Posterior cingulate gyrus (tissue), 11 donors: ENCODE data around the gene PLA2G7.
A peak's percentile ranks its signal among the peaks of the same experiment; 100 is the strongest.
"Not testable (repeated sequence)": the region's sequence is repeated elsewhere in the genome, so short reads cannot be mapped to it uniquely, and the experiment has no call there.

Experiments
- DNase-seq, 10 donors: peaks; one replicate each; pipeline versions ENCODE4 v3.0.0 to v3.0.0-alpha.2; 2020 to 2021; ENCODE audit warnings: mixed read lengths in 3 of 10
- intact Hi-C: fragments of 100-400 bp; cut with DNase I; formaldehyde crosslinking; loops from one replicate; pipeline ENCODE4 v1.15.1; 2023

Gene PLA2G7

GRCh38 chr6:46749731-46750130 is 14.6 kb upstream of the PLA2G7 start:
- no peak for DNase-seq
- intact Hi-C loops = no loop called here

DNA sequence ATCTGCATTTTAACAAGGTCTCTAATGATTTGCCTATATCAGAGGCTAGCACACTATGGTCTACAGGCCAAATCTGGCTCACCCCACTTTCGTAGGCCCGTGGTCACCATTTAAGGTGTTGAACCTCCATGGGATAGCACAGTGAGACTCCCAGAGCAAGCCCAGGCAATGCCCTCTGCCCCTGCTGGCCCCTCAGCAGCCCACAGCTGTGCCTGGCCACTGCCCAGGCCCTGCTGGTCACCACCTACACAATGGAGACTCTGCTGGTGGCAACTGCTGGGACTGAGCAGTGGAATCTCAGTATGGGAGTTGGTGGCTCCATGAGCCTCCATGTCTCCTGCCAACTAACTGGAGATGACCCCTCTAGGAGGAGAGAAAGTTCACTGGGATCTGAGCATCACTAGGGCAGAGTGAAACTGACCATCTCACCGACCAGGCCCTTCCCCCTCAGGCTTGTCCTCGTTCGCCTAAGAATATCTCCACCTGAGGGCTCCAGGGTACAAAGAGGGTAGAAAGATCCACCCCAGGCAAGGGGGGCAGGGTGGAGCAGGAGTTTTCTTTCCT is 13.8 kb upstream of the PLA2G7 start:
- intact Hi-C loops = no loop called here

DNA sequence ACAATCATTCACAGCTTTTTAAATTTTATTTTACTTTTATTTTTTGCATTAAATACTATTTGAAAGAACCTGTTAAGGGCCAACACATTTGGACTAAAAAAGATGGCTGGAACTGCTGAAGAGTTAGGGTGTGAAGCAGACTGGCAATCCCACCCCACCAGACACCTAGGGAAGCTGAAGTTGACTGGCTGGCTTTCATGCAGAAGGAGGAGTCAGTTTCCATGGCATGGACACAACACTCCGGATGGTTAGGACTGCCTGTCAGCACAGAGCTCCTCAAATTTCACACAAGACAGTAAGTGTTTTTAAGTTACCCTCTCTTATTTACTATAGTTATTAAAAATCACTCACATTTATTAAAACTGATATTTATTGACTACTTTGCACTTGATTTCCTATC is 11.5 kb upstream of the PLA2G7 start, which contains the start of gene ANKRD66:
Gene ANKRD66, plus strand, starts transcription at position 238 of the 400 bp plus-strand sequence. CDS start 5,016 bp downstream, outside the sequence.
- no peak for DNase-seq
- intact Hi-C loops = no loop called here

More for the DNA sequence above, 13.8 kb upstream of the PLA2G7 start:
- peak in 1 of 10 donors; percentile 62 for DNase-seq

DNA sequence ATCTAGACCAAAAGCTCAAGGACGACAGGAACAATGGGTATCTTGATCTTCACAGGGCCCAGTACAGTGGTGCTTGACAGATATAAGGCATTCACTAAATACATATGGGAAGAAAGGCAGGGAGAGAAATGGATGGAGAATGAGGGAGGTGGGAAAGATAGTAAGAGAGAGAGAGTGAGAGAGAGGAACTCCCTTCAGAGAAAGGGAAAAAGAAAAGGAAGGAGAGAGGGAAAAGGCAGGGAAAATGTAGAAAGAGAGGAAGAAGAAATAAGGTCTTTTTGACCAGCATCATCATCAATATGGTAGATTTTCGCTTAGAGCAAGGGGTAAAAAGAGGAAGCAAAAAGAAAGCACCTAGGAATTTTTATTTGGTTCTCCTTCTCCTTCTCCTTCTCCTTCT is 10.8 kb upstream of the PLA2G7 start:
- DNase-seq = no peak
- intact Hi-C loops = no loop called here

DNA sequence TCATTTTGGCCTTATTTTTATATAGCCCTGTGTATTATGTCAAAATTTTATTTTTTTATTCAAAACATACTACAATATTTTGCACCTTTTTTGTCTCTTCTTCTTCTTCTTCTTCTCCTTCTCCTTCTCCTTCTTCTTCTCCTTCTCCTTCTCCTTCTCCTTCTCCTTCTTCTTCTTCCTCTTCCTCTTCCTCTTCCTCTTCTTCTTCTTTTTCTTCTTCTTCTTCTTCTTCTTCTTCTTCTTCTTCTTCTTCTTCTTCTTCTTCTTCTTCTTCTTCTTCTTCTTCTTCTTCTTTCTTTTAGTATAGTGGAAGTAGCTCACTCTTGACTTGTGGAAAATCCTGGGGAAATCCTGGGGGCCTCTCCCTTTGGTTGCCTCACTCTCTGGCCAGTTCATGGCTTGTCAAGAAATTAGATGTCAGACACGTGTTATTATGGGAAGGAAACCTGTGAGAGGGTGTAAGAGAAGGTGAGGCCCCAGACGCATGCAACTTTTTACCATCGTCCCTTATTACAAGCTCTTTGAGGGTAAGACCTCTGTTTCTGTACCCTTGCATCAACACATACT is 9.1 kb upstream of the PLA2G7 start:
- intact Hi-C loops = not testable (repeated sequence)

GRCh38 chr6:46743425-46744158 is 8.4 kb upstream of the PLA2G7 start:
- intact Hi-C loops = no loop called here
- DNase-seq = no peak

More for the DNA sequence above, 9.1 kb upstream of the PLA2G7 start:
- not testable (repeated sequence) for DNase-seq

GRCh38 chr6:46741910-46742309 is 6.7 kb upstream of the PLA2G7 start:
- intact Hi-C loops = no loop called here
- no peak for DNase-seq

- intact Hi-C loops = no loop called here
These were observed 6.3 kb upstream of the PLA2G7 start for GRCh38 chr6:46741482-46741881.

GRCh38 chr6:46736906-46737305 is 1.7 kb upstream of the PLA2G7 start:
- intact Hi-C loops = no loop called here
- DNase-seq = no peak

More at GRCh38 chr6:46741482-46741881, 6.3 kb upstream of the PLA2G7 start:
- DNase-seq = no peak

- peak in 1 of 10 donors; percentile 9 for DNase-seq
These were observed 501 bp upstream of the PLA2G7 start for GRCh38 chr6:46735720-46736031.

DNA sequence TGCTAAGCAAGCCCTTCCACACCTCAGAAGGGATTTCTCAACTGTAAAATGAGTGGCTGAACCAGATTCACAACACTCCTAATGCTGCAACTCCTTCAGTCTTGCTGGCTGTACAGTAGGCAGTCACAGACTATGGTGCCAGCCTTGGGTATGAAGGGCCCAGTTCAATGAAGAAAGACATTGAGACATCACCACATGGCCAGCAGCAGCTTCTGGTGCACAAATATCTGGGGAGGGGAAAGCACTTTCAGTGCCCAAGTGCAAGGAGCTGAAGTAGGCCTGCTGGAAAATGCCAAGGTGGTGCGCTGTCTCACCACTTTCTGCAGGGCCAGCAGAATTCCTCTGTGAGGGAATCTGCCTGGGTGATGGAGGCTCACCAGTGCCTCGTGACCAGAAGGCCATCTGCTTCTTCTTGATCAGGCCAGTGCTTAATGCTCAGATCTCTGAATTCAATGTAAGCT is 1.8 kb downstream of the PLA2G7 start:
- intact Hi-C loops = no loop called here
- peak in 6 of 10 donors; percentile 3 to 84 (median 40) for DNase-seq

More at GRCh38 chr6:46735720-46736031, 501 bp upstream of the PLA2G7 start:
- intact Hi-C loops = no loop called here

- DNase-seq = no peak
- intact Hi-C loops = no loop called here
These were observed 4.2 kb downstream of the PLA2G7 start for GRCh38 chr6:46730921-46731461.

- intact Hi-C loops = no loop called here
- no peak for DNase-seq
These were observed 5.3 kb downstream of the PLA2G7 start for GRCh38 chr6:46729787-46730326.

GRCh38 chr6:46720401-46720800 is 14.8 kb downstream of the PLA2G7 start:
- no peak for DNase-seq
- intact Hi-C loops = no loop called here

GRCh38 chr6:46719099-46719498 is 16.1 kb downstream of the PLA2G7 start:
- no peak for DNase-seq
- intact Hi-C loops = no loop called here

DNA sequence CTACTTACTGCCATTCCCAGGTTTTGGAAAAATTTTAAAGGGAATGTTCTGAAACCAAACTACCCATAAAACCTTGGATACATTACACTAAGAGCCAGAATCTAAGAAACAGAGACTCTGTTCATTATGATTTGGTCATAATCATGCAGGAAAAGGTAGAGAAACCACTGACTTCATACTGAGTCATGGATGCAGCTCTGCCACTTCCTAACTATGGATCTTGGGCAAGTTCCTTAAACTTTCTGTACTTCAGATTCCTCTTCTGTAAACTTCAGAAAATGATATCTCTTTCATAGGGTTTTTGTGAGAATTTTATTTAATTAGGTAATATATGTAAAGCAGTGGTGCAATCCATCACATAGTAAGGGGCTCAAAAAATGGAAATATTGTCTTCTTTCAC is 20.0 kb downstream of the PLA2G7 start:
- no peak for DNase-seq
- intact Hi-C loops = no loop called here

GRCh38 chr6:46711491-46711890 is 23.7 kb downstream of the PLA2G7 start:
- intact Hi-C loops = no loop called here

DNA sequence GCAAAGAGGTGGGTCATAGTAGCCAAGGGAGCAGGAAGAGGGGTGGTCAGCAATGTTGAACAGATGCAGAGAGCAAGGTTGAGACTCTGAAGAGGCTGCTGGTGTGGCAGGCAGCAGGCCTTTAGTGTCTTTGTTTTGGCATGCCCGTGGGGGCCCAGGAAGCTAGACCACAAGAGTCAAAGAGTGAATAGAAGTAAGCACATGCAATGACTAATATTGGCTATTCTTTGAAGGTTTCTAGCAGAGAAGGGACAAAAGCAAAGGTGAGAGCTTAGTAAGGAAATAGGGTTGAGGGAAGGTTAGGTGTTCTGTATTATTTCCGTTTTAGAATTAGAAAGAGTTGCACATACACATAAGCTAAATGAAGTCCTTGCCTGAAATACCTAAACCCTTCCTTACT is 28.7 kb downstream of the PLA2G7 start:
- intact Hi-C loops = loop anchor here (10.0 kb wide), 2 partner anchors 78 to 138 kb away; no protein-coding TSS in a partner anchor
- no peak for DNase-seq

More at GRCh38 chr6:46711491-46711890, 23.7 kb downstream of the PLA2G7 start:
- no peak for DNase-seq

DNA sequence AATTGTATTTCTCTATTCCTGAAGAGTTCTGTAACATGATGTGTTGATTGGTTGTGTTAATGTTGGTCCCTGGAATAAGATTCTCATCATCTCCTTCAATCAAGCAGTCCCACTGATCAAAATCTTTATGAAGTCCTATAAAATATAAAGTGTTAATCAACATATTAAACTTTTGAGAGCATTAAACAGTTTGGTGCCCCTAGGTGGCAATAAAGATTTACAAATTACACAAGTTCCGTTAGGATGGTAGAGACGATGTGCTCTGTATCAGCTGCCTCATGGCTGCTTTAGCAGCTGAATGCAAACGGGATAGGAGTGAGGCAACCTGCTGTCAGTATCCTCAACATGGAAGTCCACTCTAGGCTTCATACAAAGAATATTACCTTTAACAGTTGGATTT is 30.6 kb downstream of the PLA2G7 start:
- intact Hi-C loops = loop anchor here (10.0 kb wide), 2 partner anchors 80 to 140 kb away; no protein-coding TSS in a partner anchor
- peak in 1 of 10 donors; percentile 10 for DNase-seq

GRCh38 chr6:46699970-46700369 is 35.2 kb downstream of the PLA2G7 start:
- DNase-seq = no peak
- intact Hi-C loops = loop anchor here (10.0 kb wide), 2 partner anchors 85 to 145 kb away; no protein-coding TSS in a partner anchor

DNA sequence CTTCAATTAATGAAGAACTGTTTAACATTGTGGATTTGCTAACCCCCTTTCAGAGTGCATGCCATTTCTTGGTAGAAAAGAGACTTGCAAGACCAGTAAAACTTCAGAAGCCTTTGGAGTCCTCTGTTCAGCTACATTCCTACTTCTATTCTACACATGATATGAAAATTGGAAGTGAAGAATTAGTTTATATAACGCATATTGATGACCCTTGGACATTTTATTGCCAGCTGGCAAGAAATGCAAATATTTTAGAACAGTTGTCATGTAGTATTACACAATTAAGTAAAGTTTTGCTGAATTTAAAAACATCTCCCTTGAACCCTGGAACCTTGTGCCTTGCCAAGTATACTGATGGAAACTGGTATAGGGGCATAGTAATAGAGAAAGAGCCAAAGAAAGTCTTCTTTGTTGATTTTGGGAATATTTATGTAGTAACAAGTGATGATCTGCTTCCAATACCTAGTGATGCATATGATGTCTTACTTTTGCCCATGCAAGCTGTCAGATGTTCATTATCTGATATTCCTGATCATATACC is 44.2 kb downstream of the PLA2G7 start:
- intact Hi-C loops = no loop called here
- no peak for DNase-seq
